GM21447 (cell line): Measurements from ENCODE around the gene PRDM4.
A peak's percentile ranks its signal among the peaks of the same experiment; 100 is the strongest.

Source experiments
- ATAC-seq: cut with Tn5 transposase; IDR thresholded peaks from one replicate; pipeline ENCODE4 v1.9.1; 2021; ENCODE audit not compliant: unreplicated experiment

Gene PRDM4

GRCh38 chr12:107760809-107761501 is at the start of gene PRDM4:
PRDM4 (minus strand) TSS chr12:107761137; CDS start chr12:107760515, 622 bp downstream.
- peak; percentile 89 for ATAC-seq

- ATAC-seq = no peak
Measured at GRCh38 chr12:107807471-107808150, 46.7 kb upstream of the PRDM4 start.

DNA sequence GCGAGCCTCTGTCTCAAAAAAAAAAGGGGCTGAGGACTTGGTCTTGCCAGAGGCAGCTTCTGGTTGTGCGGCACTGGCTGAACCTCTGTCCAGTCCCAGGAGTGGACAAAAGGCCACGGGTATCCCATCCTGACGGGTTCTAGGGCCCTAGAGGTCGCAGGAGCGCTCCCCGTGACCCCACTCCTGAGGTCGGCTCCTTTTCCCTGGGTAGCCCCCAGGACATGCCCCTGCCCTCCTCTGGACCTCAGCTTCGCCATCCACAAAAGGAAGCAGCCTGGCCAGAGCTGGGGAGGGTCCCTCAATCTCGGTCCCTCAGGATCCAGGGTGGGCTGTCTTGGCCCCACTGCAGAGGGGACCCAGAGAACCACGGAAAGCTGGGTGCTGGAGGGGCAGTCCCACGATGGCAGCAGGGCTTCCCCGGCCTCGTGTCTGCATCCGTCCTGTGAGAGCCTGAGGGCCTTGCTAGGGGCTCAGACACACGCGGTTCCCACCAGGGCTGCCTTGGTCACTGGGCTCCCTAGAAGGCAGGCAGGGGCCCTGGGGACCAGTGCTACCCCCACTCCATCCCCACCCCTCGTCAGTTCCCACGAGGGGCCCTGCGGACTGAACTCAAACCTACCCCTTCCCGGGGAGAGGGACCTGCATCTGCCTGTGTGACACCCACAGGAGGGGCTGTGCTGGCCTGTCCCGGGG is 44.7 kb upstream of the PRDM4 start:
- ATAC-seq = no peak

DNA sequence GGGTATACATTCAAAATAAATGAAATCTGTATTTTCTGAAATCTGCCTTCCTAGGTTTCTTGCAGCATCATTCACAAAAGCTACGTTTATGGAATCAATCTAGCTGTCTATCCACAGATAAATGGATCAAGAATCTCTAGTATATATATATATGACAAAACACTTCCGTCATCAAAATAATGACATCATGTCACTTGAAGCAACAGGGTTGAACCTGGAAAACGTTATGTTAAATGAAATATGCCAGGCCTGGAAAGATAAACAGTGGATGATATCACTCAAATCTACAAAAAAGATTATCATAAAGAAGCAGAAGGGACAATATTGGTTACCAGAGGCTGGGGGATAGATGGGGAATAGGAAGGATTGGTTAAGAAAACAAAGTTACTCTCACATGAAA is 42.2 kb upstream of the PRDM4 start:
- no peak for ATAC-seq

DNA sequence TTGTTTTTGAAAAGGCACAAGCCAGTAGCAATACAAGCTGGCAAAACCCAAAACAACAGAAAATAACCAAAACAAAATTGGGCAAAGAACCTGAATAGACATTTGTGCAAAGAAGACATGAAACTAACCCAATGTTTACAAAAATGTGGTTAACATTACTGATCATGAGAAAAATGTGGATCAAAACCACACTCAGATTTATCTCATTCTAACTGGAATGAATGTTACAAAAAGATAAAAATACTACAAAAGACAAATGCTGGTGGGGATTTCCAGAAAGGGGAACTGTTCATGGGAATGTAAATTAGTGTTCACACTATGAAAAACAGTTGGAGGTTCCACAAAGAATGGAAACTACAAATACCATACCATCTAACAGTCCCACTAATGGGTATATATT is 40.2 kb upstream of the PRDM4 start:
- no peak for ATAC-seq

GRCh38 chr12:107798580-107798979 is 37.6 kb upstream of the PRDM4 start:
- ATAC-seq = no peak

DNA sequence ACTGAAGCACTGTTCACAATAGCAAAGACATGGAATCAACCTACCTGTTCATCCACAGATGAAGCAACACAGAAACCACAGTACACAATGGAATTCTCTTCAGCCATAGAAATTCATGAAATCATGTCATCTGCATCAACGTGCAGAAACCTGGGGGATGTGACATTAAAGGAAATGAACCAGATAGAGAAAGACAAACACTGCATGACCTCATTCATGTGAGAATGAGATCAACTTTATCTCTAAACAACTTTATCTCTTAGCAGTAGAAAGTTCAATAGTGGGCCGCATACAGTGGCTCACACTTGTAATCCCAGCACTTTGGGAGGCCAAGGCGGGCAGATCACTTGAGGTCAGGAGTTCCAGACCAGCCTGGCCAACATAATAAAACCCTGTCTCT is 33.5 kb upstream of the PRDM4 start:
- no peak for ATAC-seq

GRCh38 chr12:107791465-107792089 is 30.6 kb upstream of the PRDM4 start:
- ATAC-seq = no peak

DNA sequence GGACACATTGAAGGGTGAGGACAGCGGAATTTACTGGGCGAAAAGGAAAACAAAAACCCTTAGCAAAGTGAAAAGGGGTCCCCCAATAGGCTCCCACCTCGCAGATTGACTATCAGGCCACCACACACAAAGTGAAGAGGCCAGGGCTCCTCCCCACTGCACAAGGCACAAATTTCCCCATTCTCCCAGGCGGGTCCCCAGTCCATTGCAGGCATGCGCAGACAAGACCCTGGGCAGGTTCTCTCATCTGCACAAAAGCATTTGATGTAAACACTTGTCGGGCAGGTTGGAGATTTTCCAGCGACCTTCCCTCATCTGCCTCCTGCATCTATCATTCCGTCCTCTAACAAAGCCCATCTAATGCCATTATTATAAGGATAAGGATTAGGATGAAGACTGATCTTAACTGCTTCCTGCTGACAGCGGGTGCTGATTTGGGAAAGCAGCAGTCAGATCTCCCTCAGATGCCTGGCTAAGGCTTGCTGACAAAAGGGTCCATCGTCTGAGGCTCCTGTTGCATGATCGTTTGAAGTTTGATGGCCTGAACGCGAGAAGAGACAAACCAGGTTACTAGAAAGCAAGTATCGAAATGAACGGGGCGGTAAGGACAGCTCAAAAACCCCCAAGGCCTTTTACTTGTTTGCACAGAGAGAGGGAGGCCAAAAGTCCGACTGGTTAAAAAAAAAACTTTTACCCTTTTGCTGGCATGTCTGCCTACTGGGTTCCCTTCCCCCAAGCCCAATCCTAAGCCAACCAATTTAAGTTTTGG is 27.9 kb upstream of the PRDM4 start:
- ATAC-seq = no peak

GRCh38 chr12:107788281-107788680 is 27.3 kb upstream of the PRDM4 start:
- no peak for ATAC-seq

DNA sequence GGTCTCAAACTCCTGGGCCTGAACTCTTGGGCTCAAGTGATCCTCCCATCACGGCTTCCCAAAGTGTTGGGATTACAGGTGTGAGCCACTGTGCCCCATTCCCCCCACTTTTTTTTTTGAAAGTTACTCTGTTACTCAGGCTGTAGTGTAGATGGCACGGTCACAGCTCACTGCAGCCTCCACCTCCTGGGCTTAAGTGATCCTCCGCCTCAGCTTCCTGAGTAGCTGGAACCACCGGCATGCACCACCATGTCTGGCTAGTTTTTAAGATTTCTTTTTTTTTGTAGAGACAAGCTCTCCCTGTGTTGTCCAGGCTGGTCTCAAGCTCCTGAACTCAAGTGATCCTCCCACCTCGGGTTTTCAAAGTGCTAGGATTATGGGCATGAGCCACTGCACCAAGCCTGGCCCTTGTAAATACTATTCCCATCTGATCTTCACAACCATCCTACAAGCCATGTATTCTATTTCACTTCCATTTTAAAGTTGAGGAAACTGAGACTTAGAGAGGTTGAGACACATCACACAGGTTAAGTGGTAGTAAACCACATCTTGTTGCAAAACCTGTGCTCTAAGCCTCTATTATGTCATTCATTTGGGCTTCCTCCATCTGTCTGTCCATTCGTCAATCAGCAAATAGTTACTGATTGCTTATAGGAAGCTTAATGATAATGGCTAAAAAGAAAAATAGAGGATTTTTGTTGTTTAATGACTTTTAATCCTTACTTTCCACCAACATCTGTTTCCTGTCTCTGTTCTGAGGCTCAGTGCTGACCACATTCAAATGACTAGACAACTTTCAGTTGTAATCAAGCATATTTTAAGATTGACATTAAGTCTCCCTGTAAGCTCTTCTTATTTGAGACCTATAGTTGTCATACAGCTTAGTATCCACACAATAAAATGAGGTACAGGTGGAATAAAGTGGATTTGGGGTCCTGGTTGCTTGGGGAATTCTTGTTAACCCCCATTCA is 22.8 kb upstream of the PRDM4 start:
- peak; percentile 65 for ATAC-seq

GRCh38 chr12:107782067-107782466 is 21.1 kb upstream of the PRDM4 start:
- no peak for ATAC-seq

- ATAC-seq = no peak
Measured at GRCh38 chr12:107780298-107780697, 19.4 kb upstream of the PRDM4 start.

- ATAC-seq = peak; percentile 61
Measured at GRCh38 chr12:107779077-107779831, 18.3 kb upstream of the PRDM4 start.

DNA sequence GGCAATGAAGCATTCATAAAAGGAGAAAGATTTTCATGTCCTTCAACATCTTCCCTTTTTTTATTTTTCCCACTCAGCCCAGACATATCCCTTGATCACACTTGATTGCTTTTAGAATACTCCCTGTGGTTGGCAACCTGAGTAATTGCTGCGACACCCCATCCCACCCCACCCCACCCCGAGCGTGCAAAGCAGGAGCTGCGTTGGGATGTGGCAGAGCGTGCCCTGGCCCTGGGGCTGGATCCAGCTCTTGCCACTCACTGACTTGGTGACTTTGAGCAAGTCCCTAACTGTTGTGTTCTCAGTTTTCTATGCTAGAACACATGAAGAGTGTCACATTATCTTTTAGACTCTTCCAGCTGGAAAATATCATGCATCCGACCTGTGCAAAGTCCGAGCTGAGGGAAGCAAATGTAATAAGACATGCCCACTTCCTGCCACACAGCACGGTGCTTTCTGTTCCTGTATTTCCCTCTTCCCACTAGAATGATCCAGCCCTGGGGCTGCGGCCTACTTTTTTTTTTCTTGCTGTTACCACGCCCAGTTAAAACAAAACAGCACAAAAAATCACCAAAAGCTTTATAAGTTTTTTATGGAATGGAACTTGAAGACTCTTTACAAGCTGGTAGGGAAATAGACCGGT is 17.6 kb upstream of the PRDM4 start:
- no peak for ATAC-seq

DNA sequence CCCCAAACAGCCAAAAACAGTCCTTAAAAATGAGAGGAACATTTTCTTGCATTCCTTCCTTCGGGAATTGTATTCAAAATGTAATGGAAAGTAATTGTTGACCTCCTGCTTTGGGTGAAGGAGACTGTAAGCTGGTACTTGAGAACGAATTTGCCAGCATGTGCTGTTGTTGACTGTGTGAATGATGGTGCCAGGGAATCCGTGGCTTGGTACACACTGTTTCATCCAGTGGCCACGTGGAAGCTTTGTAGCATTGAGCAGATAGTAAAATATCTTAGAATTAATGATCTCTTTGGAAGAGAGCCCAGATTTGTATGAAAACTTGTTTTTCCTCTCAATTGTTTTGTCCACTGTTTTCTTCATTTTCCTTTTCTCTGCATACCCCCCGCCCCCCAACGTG is 15.2 kb upstream of the PRDM4 start:
- no peak for ATAC-seq

- ATAC-seq = no peak
Measured at GRCh38 chr12:107775093-107775721, 14.3 kb upstream of the PRDM4 start.
